BE2C (cell line): ENCODE results near the gene NUDC.
"Not testable (repeated sequence)": the region's sequence is repeated elsewhere in the genome, so short reads cannot be mapped to it uniquely, and the experiment has no call there.

Experiments used
- DNase-seq: peaks from one replicate; pipeline ENCODE4 v3.0.0-alpha.2; 2020
- H3K27me3 ChIP-seq: fragments of 250-450 bp; sonication (Bioruptor Pico); 2 replicates; pipeline ENCODE4 v1.5.1; 2020; ENCODE audit warnings: mild to moderate bottlenecking
- H3K36me3 ChIP-seq: fragments of 250-450 bp; sonication (Bioruptor Pico); 2 replicates; pipeline ENCODE4 v1.5.1; 2020; ENCODE audit warnings: mild to moderate bottlenecking
- H3K4me1 ChIP-seq: fragments of 250-450 bp; sonication (Bioruptor Pico); 2 replicates; pipeline ENCODE4 v1.5.1; 2020
- H3K4me3 ChIP-seq: 2 replicates; pipeline ENCODE4 v1.5.1; 2011; ENCODE audit warnings: low read depth, low read length
- H3K9me3 ChIP-seq: fragments of 250-450 bp; sonication (Bioruptor Pico); 2 replicates; pipeline ENCODE4 v1.5.1; 2020
- TF ChIP-seq, protein P1 (sequence below): IDR thresholded peaks from 2 replicates; pipeline ENCODE4 v1.5.1; 2012; ENCODE audit warnings: mild to moderate bottlenecking, low read depth, low read length

The NUDC gene

DNA sequence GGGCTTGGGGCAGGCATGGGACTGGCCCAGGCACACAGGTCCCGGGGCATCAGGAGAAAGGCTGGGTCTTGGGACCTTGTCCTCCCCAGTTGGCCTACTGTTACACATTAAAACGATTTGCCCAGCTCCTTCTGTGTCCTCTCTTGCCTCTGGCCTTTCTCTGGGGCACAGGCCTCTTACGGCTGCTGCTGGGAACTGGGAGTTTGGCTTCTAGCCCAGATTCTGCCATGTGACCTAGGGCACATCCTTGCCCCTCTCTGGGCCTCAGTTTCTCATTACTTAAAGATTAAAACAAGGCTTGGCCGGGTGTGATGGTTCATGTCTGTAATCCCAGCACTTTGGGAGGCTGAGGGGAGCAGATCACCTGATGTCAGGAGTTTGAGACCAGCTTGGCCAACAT, 24.7 kb downstream of the NUDC start:
- H3K4me1 ChIP-seq, result no peaks in the 10 kb centered on the region
- H3K27me3 ChIP-seq, result no peaks in the 10 kb centered on the region
- TF ChIP-seq, protein P1, sequence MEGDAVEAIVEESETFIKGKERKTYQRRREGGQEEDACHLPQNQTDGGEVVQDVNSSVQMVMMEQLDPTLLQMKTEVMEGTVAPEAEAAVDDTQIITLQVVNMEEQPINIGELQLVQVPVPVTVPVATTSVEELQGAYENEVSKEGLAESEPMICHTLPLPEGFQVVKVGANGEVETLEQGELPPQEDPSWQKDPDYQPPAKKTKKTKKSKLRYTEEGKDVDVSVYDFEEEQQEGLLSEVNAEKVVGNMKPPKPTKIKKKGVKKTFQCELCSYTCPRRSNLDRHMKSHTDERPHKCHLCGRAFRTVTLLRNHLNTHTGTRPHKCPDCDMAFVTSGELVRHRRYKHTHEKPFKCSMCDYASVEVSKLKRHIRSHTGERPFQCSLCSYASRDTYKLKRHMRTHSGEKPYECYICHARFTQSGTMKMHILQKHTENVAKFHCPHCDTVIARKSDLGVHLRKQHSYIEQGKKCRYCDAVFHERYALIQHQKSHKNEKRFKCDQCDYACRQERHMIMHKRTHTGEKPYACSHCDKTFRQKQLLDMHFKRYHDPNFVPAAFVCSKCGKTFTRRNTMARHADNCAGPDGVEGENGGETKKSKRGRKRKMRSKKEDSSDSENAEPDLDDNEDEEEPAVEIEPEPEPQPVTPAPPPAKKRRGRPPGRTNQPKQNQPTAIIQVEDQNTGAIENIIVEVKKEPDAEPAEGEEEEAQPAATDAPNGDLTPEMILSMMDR, result no peak
- DNase-seq, result no peak
- H3K36me3 ChIP-seq, result peaks cover 14% of the 10 kb centered on the region
- H3K9me3 ChIP-seq, result no peaks in the 10 kb centered on the region
- H3K4me3 ChIP-seq, result no peak overlapping the region

DNA sequence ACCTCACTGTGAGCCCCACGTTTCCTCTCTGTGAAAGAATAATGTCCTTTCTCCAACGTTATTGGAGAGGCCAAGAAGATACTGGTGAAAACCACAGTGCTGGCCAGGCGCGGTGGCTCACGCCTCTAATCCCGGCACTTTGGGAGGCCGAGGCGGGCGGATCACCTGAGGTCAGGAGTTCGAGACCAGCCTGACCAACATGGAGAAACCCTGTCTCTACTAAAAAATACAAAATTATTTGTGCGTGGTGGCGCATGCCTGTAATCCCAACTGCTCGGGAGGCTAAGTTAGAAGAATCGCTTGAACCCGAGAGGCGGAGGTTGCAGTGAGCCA, 27.1 kb downstream of the NUDC start:
- not testable (repeated sequence) for H3K36me3 ChIP-seq, DNase-seq, H3K9me3 ChIP-seq, H3K4me3 ChIP-seq, H3K27me3 ChIP-seq, H3K4me1 ChIP-seq

DNA sequence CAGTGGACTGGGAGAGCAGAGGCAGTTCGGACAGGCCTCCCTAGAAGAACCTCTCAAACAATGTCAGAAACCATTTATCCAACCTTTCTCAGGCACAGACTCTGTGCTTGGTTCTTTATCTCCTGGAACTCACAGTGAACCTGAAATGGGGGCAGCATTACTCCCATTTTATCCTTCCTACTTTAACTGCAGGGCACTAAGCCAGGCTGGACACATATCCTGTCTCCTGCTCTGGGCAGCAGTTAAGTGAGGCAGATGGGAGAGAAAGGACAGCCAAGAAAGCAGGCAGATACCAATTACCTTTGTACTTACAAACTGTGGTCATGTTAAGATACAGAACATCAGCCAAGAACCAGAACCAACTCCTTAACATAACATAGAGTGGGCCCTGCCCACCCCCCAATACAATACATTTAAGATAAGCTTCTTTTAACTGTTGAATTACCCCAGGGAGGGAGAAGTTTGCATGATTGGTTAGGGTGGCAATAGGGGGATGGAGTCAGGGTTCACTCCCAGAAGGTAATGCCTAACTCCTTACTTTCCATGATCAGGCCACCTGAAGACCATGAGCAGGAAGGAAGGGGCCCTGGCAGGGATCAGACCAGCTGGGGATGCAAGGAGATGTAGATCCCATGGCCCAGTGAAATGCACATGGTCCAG, 27.9 kb downstream of the NUDC start:
- Histone ChIP-seq H3K27me3 (no peaks in the 10 kb centered on the region), H3K9me3 (no peaks in the 10 kb centered on the region), H3K4me3 (no peak overlapping the region), H3K36me3 (peaks cover 4% of the 10 kb centered on the region), H3K4me1 (no peaks in the 10 kb centered on the region)
- no peak for DNase-seq
- TF ChIP-seq, protein P1, result no peak

DNA sequence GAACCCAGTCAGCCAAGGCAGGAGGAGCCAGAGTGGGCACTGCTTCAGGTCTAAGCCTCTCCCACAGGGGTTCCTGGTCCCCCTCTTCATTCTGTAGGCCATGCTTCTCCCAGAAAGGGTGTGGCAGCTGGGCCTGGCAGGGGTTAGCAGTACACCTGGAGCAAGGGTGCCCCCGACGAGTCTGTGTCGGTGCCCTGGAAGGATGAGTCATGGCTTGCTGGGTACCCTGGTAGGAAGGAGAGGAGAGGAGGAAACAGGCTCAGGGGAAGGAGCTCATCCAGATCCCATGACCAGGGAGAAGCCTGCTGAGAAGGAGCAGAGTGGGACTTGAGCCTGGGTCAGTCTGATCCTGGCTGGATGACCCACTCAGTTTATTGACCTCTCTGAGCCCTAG, 28.4 kb downstream of the NUDC start:
- H3K27me3 ChIP-seq, result no peaks in the 10 kb centered on the region
- peaks cover 4% of the 10 kb centered on the region for H3K36me3 ChIP-seq
- H3K4me3 ChIP-seq, result no peak overlapping the region
- no peaks in the 10 kb centered on the region for H3K9me3 ChIP-seq
- H3K4me1 ChIP-seq, result no peaks in the 10 kb centered on the region
- TF ChIP-seq, protein P1, result no peak
- no peak for DNase-seq

DNA sequence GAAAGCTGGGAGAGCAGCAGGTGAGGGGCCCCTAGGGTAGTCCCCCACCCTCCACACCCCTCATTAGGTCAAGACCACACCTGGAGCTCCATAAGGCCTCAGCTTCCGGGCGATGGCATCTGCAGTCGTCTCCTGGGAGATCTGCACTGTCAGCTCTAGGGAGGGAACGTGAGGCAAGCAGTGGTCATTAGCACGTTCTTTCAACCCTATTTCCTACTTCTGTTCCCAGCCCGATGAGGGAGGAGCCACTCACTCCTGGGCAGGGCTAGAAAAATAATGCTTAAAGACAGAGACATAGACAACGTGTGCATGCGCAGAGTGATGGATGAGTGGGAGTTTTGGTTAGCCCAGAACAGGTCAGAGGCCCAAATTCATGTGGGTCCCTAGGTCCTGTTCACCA, 29.1 kb downstream of the NUDC start:
- no peaks in the 10 kb centered on the region for H3K4me1 ChIP-seq
- H3K9me3 ChIP-seq, result no peaks in the 10 kb centered on the region
- H3K4me3 ChIP-seq, result no peak overlapping the region
- no peak for DNase-seq
- TF ChIP-seq, protein P1, result no peak
- H3K27me3 ChIP-seq, result no peaks in the 10 kb centered on the region
- H3K36me3 ChIP-seq, result no peaks in the 10 kb centered on the region; the same call in 1 of the 2 replicates

DNA sequence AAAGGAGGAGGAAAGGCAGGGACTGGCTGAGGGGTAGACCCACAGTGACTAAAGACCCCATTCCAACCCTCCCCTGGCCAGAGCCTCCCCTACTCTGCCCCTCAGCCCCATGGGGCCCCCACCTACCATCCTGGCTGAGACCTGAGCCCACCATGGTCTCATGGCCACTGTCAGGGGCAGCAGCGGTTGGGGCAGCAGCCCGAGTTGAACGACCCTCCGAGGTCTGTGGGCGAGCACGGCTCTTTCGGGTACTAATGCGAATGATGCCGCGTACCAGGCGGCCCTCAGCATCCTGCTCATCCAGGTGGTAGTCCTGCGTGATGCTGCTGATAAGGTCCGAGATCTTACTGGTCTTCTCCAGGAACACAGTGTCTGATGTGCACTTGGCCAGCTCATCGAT, 29.7 kb downstream of the NUDC start:
- TF ChIP-seq, protein P1, result no peak
- no peak overlapping the region for H3K4me3 ChIP-seq

More for the DNA sequence above, 29.7 kb downstream of the NUDC start:
- Histone ChIP-seq H3K27me3 (no peaks in the 10 kb centered on the region), H3K36me3 (no peaks in the 10 kb centered on the region; the same call in 1 of the 2 replicates), H3K4me1 (no peaks in the 10 kb centered on the region), H3K9me3 (no peaks in the 10 kb centered on the region)
- DNase-seq, result no peak
